ENCODE measurements around the gene ORAI1.
"Not testable (repeated sequence)": the region's sequence is repeated elsewhere in the genome, so short reads cannot be mapped to it uniquely, and the experiment has no call there.

Gene ORAI1

DNA sequence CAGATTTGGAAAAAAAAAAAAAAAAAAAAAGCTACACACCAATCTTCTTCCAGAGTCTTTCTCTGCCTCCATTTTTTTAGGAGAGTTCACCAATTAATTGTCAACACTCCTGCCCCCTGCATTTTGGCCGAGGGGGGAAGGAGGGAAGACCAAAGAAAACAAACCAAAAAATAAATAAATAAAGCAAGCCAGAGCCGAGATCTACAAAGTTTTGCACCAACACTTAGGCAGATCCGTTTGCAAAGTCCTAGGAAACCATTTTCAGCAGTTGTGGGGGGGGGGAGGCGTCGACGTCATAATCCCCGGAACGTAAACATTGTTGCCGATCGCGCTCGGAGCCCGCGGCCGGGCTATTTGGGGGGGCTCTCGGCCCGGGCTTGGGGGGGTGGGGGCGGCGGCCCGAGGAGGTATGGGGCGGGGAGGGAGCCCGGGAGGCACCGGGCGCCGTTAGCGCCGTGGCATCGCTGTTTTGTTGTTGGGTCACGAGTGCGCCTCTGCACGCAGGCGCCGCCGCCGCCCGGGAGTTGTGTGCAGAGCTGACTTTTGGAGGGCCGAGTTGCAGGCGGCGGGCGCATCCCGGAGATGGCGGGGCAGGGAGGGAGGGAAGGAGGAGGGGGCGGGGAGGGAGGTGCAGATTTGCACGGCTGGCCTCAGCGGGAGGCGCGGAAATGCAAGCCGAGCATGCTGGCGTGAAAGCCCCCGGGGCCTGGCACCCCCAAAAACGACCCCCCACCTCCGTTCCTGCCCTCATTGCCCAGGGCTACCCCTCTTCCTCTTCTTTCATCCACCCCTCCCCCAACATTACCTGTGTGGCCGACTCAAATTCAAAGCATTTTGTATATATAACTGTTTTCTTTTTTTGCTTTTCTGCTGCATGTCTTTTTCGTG, 46.1 kb upstream of the ORAI1 start:
- Histone ChIP-seq H3K36me3 (ENCODE audit: control insufficient read depth in 4 of 4, insufficient read depth in 4 of 4, low read length in 3 of 4) (peaks cover 0 to 13% (median 11%) of the 10 kb centered on the region in 4 experiments), H3K9me3 (ENCODE audit: control extremely low read depth in 1 of 5, control insufficient read depth in 4 of 5, insufficient read depth in 2 of 5, low read depth in 1 of 5, low read length in 4 of 5) (no peaks in the 10 kb centered on the region), H3K4me1 (ENCODE audit: control extremely low read depth in 1 of 4, control insufficient read depth in 4 of 4, insufficient read depth in 4 of 4, low read length in 3 of 4) (peaks cover 6 to 55% (median 48%) of the 10 kb centered on the region in 4 experiments), H3K27ac (ENCODE audit: insufficient read depth in 1 of 2, low read depth in 1 of 2, low read length in 2 of 2, poor library complexity in 1 of 2, severe bottlenecking in 2 of 2) (peak overlapping the region; percentile 68 to 85), H3K4me3 (ENCODE audit: control insufficient read depth in 1 of 7, extremely low read depth in 1 of 7, insufficient read depth in 4 of 7, low read depth in 2 of 7, low read length in 6 of 7) (peak overlapping the region; percentile 46 to 86 (median 71)), H3K27me3 (replicated peaks in 2 of 5; ENCODE audit: control insufficient read depth in 4 of 5, insufficient read depth in 5 of 5, low read length in 4 of 5) (no peaks in the 10 kb centered on the region)
- WGBS (ENCODE audit: insufficient coverage), result 0% methylated on average over 7 of the region's 54 CpGs
- ChIA-PET CTCF (interaction anchor here (0.8 to 1.7 kb wide), 3 partner anchors 21 to 89 kb away, joined by 4 to 5 read pairs (median 4); partner anchors contain the start of gene ORAI1), POLR2A (interaction anchor here (0.5 to 1.4 kb wide), 6 partner anchors 40 to 80 kb away, joined by 3 to 4 read pairs (median 4); partner anchors contain the start of gene ORAI1)
- peak; percentile 69 to 88 (median 85) for DNase-seq

DNA sequence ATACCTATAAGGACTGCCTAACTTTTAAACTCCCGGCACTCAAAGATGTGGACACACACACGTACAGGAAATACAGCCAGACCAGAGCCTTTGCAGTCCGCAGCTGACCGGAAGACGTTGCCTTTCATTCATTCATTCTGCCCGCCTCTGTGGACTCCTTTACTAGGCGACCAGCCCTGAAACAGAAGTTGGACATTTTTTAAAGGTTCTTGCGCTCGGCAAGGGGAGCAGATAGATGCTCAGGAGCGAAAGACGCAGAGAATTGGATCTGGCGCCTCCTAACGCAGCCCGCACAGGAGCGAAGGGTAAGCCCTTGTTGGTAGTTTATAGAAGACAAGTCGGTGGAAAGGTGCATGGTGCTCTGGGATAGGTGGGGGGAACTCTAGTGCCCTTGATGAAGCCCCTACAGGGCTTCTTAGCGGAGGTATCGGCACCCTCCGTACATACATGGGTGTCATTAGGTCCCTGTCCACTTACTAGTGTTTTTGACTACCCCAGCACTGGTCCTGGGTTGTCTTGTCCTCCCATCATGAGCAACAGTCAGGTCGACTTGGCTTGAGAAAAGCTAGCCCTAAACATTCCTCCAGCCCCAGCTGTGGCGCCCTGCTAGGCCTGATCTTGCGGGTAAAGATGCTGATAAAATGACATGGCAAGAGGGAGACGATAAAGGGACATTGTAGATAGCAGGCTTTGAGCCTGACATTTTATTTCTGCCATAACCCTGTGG, 45.2 kb upstream of the ORAI1 start, which contains the start of gene KDM2B:
Gene KDM2B (minus strand): TSS at position 65 of the 727 bp plus-strand sequence. CDS start 112 bp downstream, outside the sequence.
- ChIA-PET CTCF (interaction anchor here (0.8 to 1.3 kb wide), 5 partner anchors 28 to 88 kb away, joined by 3 to 6 read pairs (median 3); partner anchors contain the start of gene MORN3), POLR2A (interaction anchor here (0.6 to 1.0 kb wide), 4 partner anchors 39 to 108 kb away, joined by 3 read pairs; no protein-coding TSS in a partner anchor)

DNA sequence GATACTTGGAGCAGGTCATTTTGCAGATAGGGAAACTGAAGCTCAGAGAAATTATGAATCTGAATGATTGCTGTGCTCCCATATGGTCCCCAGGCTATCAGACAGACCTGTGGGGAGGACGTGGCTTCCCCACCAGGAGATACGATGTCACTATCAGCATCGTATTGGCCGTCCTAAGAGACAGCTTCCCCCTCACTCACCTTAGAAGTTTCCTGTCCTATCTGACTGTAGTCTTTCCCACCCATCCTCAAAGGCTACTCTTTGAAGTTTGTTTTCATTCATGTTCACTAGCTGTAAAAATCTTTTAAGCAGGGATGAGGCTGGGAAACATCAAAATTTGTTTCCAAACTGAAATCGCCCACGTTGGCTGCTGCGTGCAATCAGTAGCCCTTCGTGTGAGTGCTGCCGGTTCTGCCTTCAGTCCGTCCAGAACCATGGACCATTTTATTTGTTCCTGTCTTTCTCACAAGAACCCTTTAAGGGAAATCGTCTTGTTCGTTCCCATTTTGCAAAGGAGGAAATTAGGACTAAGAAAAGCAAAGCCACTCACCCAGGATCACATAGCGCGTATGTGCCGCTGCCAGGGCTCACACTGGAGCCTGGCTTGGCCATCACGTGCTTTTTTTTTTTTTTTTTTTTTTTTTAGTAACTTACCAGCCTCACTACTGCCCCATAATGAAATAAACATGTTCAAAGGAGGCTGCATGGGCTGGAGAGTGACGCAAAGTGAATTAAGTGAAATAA, 44.5 kb upstream of the ORAI1 start:
- peak overlapping the region in 6 of 7 experiments; percentile 54 to 86 (median 78) for H3K4me3 ChIP-seq (ENCODE audit: control insufficient read depth in 1 of 7, extremely low read depth in 1 of 7, insufficient read depth in 4 of 7, low read depth in 2 of 7, low read length in 6 of 7)
- DNase-seq, result peak; percentile 26 to 50 (median 39)
- H3K27ac ChIP-seq (ENCODE audit: insufficient read depth in 1 of 2, low read depth in 1 of 2, low read length in 2 of 2, poor library complexity in 1 of 2, severe bottlenecking in 2 of 2), result peak overlapping the region in 1 of 2 experiments; percentile 63
- H3K4me1 ChIP-seq (ENCODE audit: control extremely low read depth in 1 of 4, control insufficient read depth in 4 of 4, insufficient read depth in 4 of 4, low read length in 3 of 4), result peaks cover 6 to 53% (median 47%) of the 10 kb centered on the region in 4 experiments
- ChIA-PET CTCF (interaction anchor here (0.7 to 1.3 kb wide), 7 partner anchors 29 to 88 kb away, joined by 3 to 6 read pairs (median 3); partner anchors contain the start of gene MORN3), POLR2A (interaction anchor here (0.6 to 1.0 kb wide), 2 partner anchors 87 to 107 kb away, joined by 3 read pairs; no protein-coding TSS in a partner anchor)
- no peaks in the 10 kb centered on the region for H3K27me3 ChIP-seq (replicated peaks in 2 of 5; ENCODE audit: control insufficient read depth in 4 of 5, insufficient read depth in 5 of 5, low read length in 4 of 5)
- H3K36me3 ChIP-seq (ENCODE audit: control insufficient read depth in 4 of 4, insufficient read depth in 4 of 4, low read length in 3 of 4), result peaks cover 0 to 2% (median 0%) of the 10 kb centered on the region in 4 experiments
- H3K9me3 ChIP-seq (ENCODE audit: control extremely low read depth in 1 of 5, control insufficient read depth in 4 of 5, insufficient read depth in 2 of 5, low read depth in 1 of 5, low read length in 4 of 5), result no peaks in the 10 kb centered on the region
- WGBS (ENCODE audit: insufficient coverage), result 2% methylated on average over 13 of the region's 17 CpGs

More for the DNA sequence above, 45.2 kb upstream of the ORAI1 start, which contains the start of gene KDM2B:
- Histone ChIP-seq H3K36me3 (ENCODE audit: control insufficient read depth in 4 of 4, insufficient read depth in 4 of 4, low read length in 3 of 4) (peaks cover 0 to 5% (median 2%) of the 10 kb centered on the region in 4 experiments), H3K9me3 (ENCODE audit: control extremely low read depth in 1 of 5, control insufficient read depth in 4 of 5, insufficient read depth in 2 of 5, low read depth in 1 of 5, low read length in 4 of 5) (no peaks in the 10 kb centered on the region), H3K27ac (ENCODE audit: insufficient read depth in 1 of 2, low read depth in 1 of 2, low read length in 2 of 2, poor library complexity in 1 of 2, severe bottlenecking in 2 of 2) (peak within 1 kb of the TSS; percentile 68 to 85), H3K4me3 (ENCODE audit: control insufficient read depth in 1 of 7, extremely low read depth in 1 of 7, insufficient read depth in 4 of 7, low read depth in 2 of 7, low read length in 6 of 7) (peak within 1 kb of the TSS; percentile 46 to 86 (median 71)), H3K4me1 (ENCODE audit: control extremely low read depth in 1 of 4, control insufficient read depth in 4 of 4, insufficient read depth in 4 of 4, low read length in 3 of 4) (peaks cover 6 to 57% (median 48%) of the 10 kb centered on the region in 4 experiments), H3K27me3 (replicated peaks in 2 of 5; ENCODE audit: control insufficient read depth in 4 of 5, insufficient read depth in 5 of 5, low read length in 4 of 5) (no peaks in the 10 kb centered on the region)
- peak; percentile 20 to 45 (median 31) for DNase-seq
- 14% methylated on average over 18 of the region's 23 CpGs for WGBS (ENCODE audit: insufficient coverage)

DNA sequence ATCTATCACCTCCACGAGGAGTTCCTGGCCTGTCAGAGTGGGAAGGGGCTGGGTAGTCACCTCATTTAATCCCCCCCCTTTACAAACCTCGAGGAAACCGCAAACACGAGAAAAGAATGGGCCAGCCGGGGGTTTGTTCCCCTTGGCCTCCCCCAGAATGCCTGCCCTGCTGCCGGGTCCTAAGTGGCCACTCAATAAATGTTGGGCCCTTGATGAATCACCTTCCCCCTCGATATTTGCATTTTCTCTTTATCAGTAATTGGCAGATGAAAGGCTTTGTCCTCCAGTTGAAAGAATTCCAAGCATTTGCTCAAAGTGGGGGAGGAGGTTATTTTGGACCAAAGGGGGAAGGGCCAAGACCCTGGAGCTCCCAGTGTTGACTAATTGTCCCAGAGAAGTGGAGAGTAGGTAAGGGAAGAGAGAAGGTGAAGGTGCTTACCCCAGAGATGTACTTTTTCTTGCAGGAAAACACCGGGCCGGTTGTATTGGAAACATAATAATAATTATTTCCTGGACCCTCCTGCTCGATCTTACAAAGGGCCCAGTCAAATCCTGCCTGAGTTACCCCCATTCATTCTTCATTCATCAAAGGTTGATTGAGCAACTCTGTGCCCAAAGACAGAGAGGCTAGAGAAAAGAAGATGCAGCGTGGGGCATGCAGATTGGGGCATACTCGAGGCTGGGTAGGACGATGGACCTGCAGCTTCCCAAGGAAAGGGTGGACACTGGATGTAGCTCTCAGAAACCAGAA, 43.6 kb upstream of the ORAI1 start:
- ChIA-PET POLR2A (no interaction called here), CTCF (interaction anchor here (0.7 to 2.6 kb wide), 5 partner anchors 9 to 60 kb away, joined by 3 to 8 read pairs (median 3); no protein-coding TSS in a partner anchor)
- H3K4me3 ChIP-seq (ENCODE audit: control insufficient read depth in 1 of 7, extremely low read depth in 1 of 7, insufficient read depth in 4 of 7, low read depth in 2 of 7, low read length in 6 of 7), result peak overlapping the region in 4 of 7 experiments; percentile 70 to 86 (median 78)
- DNase-seq, result peak; percentile 20 to 59 (median 46)
- peak overlapping the region in 1 of 2 experiments; percentile 63 for H3K27ac ChIP-seq (ENCODE audit: insufficient read depth in 1 of 2, low read depth in 1 of 2, low read length in 2 of 2, poor library complexity in 1 of 2, severe bottlenecking in 2 of 2)
- WGBS (ENCODE audit: insufficient coverage), result 36% methylated on average over 5 of the region's 13 CpGs
- H3K36me3 ChIP-seq (ENCODE audit: control insufficient read depth in 4 of 4, insufficient read depth in 4 of 4, low read length in 3 of 4), result peaks cover 0 to 2% (median 0%) of the 10 kb centered on the region in 4 experiments
- no peaks in the 10 kb centered on the region for H3K9me3 ChIP-seq (ENCODE audit: control extremely low read depth in 1 of 5, control insufficient read depth in 4 of 5, insufficient read depth in 2 of 5, low read depth in 1 of 5, low read length in 4 of 5)
- peaks cover 4 to 44% (median 39%) of the 10 kb centered on the region in 4 experiments for H3K4me1 ChIP-seq (ENCODE audit: control extremely low read depth in 1 of 4, control insufficient read depth in 4 of 4, insufficient read depth in 4 of 4, low read length in 3 of 4)
- H3K27me3 ChIP-seq (replicated peaks in 2 of 5; ENCODE audit: control insufficient read depth in 4 of 5, insufficient read depth in 5 of 5, low read length in 4 of 5), result no peaks in the 10 kb centered on the region

DNA sequence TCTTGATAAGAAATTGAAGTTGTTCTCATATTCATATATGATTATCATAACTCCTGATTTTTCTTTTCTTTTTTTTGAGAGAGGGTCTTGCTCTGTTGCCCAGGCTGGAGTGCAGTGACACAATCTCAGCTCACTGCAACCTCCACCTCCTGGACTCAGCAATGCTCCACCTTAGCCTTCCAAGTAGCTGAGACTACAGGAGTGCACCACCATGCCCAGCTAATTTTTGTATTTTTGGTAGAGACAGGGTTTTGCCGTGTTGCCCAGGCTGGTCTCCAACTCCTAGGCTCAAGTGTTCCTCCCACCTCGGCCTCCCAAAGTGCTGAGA, 43.0 kb upstream of the ORAI1 start:
- H3K4me1 ChIP-seq (ENCODE audit: control extremely low read depth in 1 of 4, control insufficient read depth in 4 of 4, insufficient read depth in 4 of 4, low read length in 3 of 4), result peaks cover 4 to 39% (median 33%) of the 10 kb centered on the region in 4 experiments
- DNase-seq; H3K9me3 ChIP-seq (ENCODE audit: control extremely low read depth in 1 of 5, control insufficient read depth in 4 of 5, insufficient read depth in 2 of 5, low read depth in 1 of 5, low read length in 4 of 5); POLR2A ChIA-PET; H3K4me3 ChIP-seq (ENCODE audit: control insufficient read depth in 1 of 7, extremely low read depth in 1 of 7, insufficient read depth in 4 of 7, low read depth in 2 of 7, low read length in 6 of 7); H3K36me3 ChIP-seq (ENCODE audit: control insufficient read depth in 4 of 4, insufficient read depth in 4 of 4, low read length in 3 of 4); H3K27me3 ChIP-seq (replicated peaks in 2 of 5; ENCODE audit: control insufficient read depth in 4 of 5, insufficient read depth in 5 of 5, low read length in 4 of 5); H3K27ac ChIP-seq (ENCODE audit: insufficient read depth in 1 of 2, low read depth in 1 of 2, low read length in 2 of 2, poor library complexity in 1 of 2, severe bottlenecking in 2 of 2): not testable (repeated sequence)
- no CpG with 5 or more reads among the region's 2 CpGs for WGBS (ENCODE audit: insufficient coverage)
- CTCF ChIA-PET, result interaction anchor here (1.1 to 2.6 kb wide), 5 partner anchors 9 to 33 kb away, joined by 3 to 8 read pairs (median 5); no protein-coding TSS in a partner anchor
